K562 (cell line): ENCODE results near the gene MBOAT7. TPM values are rescaled to one million over a fixed set of nuclear protein-coding genes. Genes with fewer than 3 reads are reported as not detected.

Source experiments
- BCOR ChIP-seq: fragments of 450-650 bp; IDR thresholded peaks from 2 replicates; pipeline ENCODE4 v1.6.1; 2016
- CEBPB ChIP-seq: fragments of 450-650 bp; IDR thresholded peaks from 2 replicates; pipeline ENCODE4 v1.6.1; 2016; ENCODE audit warnings: missing genetic modification characterization, missing compliant biosample characterization
- CTBP1 ChIP-seq: fragments of 450-650 bp; IDR thresholded peaks from 2 replicates; pipeline ENCODE4 v1.6.1; 2016; ENCODE audit warnings: borderline replicate concordance
- CUX1 ChIP-seq: fragments of 200-800 bp; sonication (Bioruptor generic); IDR thresholded peaks from 2 replicates; pipeline ENCODE4 v1.6.1; 2016; ENCODE audit warnings: missing genetic modification characterization, missing compliant biosample characterization
- FOS ChIP-seq: IDR thresholded peaks from 3 replicates; pipeline ENCODE4 v1.6.1; 2011; ENCODE audit not compliant: insufficient read length; ENCODE audit errors: extremely low read depth
- GTF3C2 ChIP-seq: IDR thresholded peaks from 3 replicates; pipeline ENCODE4 v1.6.1; 2011; ENCODE audit warnings: borderline replicate concordance, mild to moderate bottlenecking, moderate library complexity; ENCODE audit not compliant: insufficient read length; ENCODE audit errors: extremely low read depth
- ID3 ChIP-seq, 2 experiments: fragments of 250-450 bp in 1 of 2; fragments of 450-650 bp in 1 of 2; sonication (Bioruptor Pico) in 1 of 2; IDR thresholded peaks; 2 replicates each; pipeline versions ENCODE4 v1.6.1 to v1.8.0; 2016 to 2021; ENCODE audit warnings: mild to moderate bottlenecking in 2 of 2, moderate library complexity in 2 of 2, missing compliant biosample characterization in 1 of 2, missing genetic modification characterization in 1 of 2
- L3MBTL2 ChIP-seq: fragments of 450-650 bp; IDR thresholded peaks from 2 replicates; pipeline ENCODE4 v1.6.1; 2016; ENCODE audit warnings: mild to moderate bottlenecking, moderate library complexity
- NONO ChIP-seq, 2 experiments: fragments of 200-400 bp in 1 of 2; fragments of 450-650 bp in 1 of 2; formaldehyde crosslinking in 1 of 2; IDR thresholded peaks; 2 replicates each; pipeline ENCODE4 v1.6.1; 2017; ENCODE audit warnings: low read depth in 2 of 2, mild to moderate bottlenecking in 2 of 2, moderate library complexity in 2 of 2, low read length in 1 of 2
- POLR2H ChIP-seq: IDR thresholded peaks from 2 replicates; pipeline ENCODE4 v1.6.1; 2016; ENCODE audit warnings: missing genetic modification characterization, low read depth, mild to moderate bottlenecking, control low read depth, missing compliant biosample characterization, moderate library complexity
- RBFOX2 ChIP-seq: fragments of 200-400 bp; formaldehyde crosslinking; IDR thresholded peaks from 2 replicates; pipeline ENCODE4 v1.6.1; 2017; ENCODE audit warnings: low read depth, mild to moderate bottlenecking, low read length, moderate library complexity
- TAF1 ChIP-seq: IDR thresholded peaks from 2 replicates; pipeline ENCODE4 v1.6.1; 2011; ENCODE audit warnings: mild to moderate bottlenecking, low read length, moderate library complexity; ENCODE audit not compliant: insufficient read depth, control insufficient read depth, severe bottlenecking; ENCODE audit errors: extremely low read depth
- ZBTB5 ChIP-seq: fragments of 450-650 bp; IDR thresholded peaks from 2 replicates; pipeline ENCODE4 v1.6.1; 2017; ENCODE audit warnings: antibody characterized with exemption
- ZFPM2 ChIP-seq: fragments of 250-450 bp; sonication (Bioruptor Pico); IDR thresholded peaks from 2 replicates; pipeline ENCODE4 v1.5.1; 2022; ENCODE audit warnings: mild to moderate bottlenecking
- ZKSCAN3 ChIP-seq: fragments of 250-450 bp; sonication (Bioruptor Pico); IDR thresholded peaks from 2 replicates; pipeline ENCODE4 v1.4.0; 2020
- ZNF76 ChIP-seq: fragments of 250-450 bp; sonication (Bioruptor Pico); IDR thresholded peaks from 2 replicates; pipeline ENCODE4 v1.4.0; 2020; ENCODE audit warnings: mild to moderate bottlenecking, moderate library complexity, borderline replicate concordance
- polyA plus RNA-seq, 8 experiments: library from polyadenylated mRNA; depleted of rRNA in 4 of 8; stranded (reverse) in 5 of 8; unstranded in 3 of 8; fragments of >200 nt; fragmentation: Nextera tagmentation in 2 of 8; fragmentation: Illumina TruSeq in 1 of 8; extraction: Ambion mirVana in 2 of 8; extraction: Trizol in 1 of 8; gene quantifications; 2 replicates each; pipeline versions ENCODE4 v1.2.1 to v1.2.3, GENCODE V29; 2011 to 2014; ENCODE audit warnings: inconsistent platforms in 1 of 8, missing spikeins in 1 of 8
- total RNA-seq, 7 experiments: library from RNA; depleted of rRNA in 6 of 7; stranded (reverse); fragments of >200 nt in 6 of 7; fragmentation: Illumina TruSeq in 2 of 7; extraction: Trizol in 2 of 7; gene quantifications; 2 replicates each; pipeline versions ENCODE4 v1.2.1 to v1.2.3, GENCODE V29; 2011 to 2021; ENCODE audit warnings: low replicate concordance in 1 of 7

MBOAT7 gene
- total and polyA plus RNA-seq, 9 of the 15 experiments (the other 6 are each of a cell fraction or from before 2014, with no cell fraction given): 1.4 to 153 (median 56.1) TPM

GRCh38 chr19:54189735-54190502, 539 bp upstream of the MBOAT7 start (continued):
- TF ChIP-seq BCOR (no peak), ZNF76 (CRISPR knock-in tag) (no peak), ZKSCAN3 (CRISPR knock-in tag) (no peak), POLR2H (tag) (peak; percentile 74), CEBPB (tag) (no peak), CTBP1 (peak; percentile 81), GTF3C2 (no peak), ZFPM2 (CRISPR knock-in tag) (no peak), L3MBTL2 (peak; percentile 90), FOS (no peak), RBFOX2 (peak; percentile 84), NONO (IDR thresholded peaks at IDR 0.05; ENCODE audit: low read depth in 2 of 2, low read length in 1 of 2) (no peak), CUX1 (CRISPR knock-in tag) (no peak), ZBTB5 (no peak), TAF1 (peak; percentile 20), ID3 (CRISPR knock-in tag; IDR thresholded peaks at IDR 0.05) (no peak), ID3 (tag; IDR thresholded peaks at IDR 0.05) (no peak)
